Epithelial cell of alveolus of lung (primary cell): Measurements from ENCODE around the gene ZBED2. TPM values are rescaled to one million over a fixed set of nuclear protein-coding genes. Genes with fewer than 3 reads are reported as not detected.

ENCODE experiments used
- total RNA-seq: library from RNA; depleted of rRNA; stranded (reverse); fragments of >200 nt; gene quantifications from 2 replicates; pipeline ENCODE4 v1.2.1, GENCODE V29; 2015

Gene ZBED2, protein sequence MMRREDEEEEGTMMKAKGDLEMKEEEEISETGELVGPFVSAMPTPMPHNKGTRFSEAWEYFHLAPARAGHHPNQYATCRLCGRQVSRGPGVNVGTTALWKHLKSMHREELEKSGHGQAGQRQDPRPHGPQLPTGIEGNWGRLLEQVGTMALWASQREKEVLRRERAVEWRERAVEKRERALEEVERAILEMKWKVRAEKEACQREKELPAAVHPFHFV
- 0.39 TPM in 1 of 2 replicates, not detected in the other for total RNA-seq

GRCh38 chr3:111595232-111595631, at the start of gene ZBED2:
TSS of gene ZBED2 (minus strand) at chr3:111595346. CDS start at chr3:111594201, 1,145 bp downstream.

Other genes with a start within 250 kb of the ZBED2 start
- gene CD96, start 53.1 kb downstream of the ZBED2 start, total RNA-seq = 0.13 TPM in 1 of 2 replicates, not detected in the other
- 0.08 and 0.52 TPM in 2 replicates for gene PLCXD2, start 79.3 kb upstream of the ZBED2 start, total RNA-seq